ENCODE results near the gene CYP1A1.
"Not testable (repeated sequence)": the region's sequence is repeated elsewhere in the genome, so short reads cannot be mapped to it uniquely, and the experiment has no call there.

CYP1A1 gene, protein sequence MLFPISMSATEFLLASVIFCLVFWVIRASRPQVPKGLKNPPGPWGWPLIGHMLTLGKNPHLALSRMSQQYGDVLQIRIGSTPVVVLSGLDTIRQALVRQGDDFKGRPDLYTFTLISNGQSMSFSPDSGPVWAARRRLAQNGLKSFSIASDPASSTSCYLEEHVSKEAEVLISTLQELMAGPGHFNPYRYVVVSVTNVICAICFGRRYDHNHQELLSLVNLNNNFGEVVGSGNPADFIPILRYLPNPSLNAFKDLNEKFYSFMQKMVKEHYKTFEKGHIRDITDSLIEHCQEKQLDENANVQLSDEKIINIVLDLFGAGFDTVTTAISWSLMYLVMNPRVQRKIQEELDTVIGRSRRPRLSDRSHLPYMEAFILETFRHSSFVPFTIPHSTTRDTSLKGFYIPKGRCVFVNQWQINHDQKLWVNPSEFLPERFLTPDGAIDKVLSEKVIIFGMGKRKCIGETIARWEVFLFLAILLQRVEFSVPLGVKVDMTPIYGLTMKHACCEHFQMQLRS

DNA sequence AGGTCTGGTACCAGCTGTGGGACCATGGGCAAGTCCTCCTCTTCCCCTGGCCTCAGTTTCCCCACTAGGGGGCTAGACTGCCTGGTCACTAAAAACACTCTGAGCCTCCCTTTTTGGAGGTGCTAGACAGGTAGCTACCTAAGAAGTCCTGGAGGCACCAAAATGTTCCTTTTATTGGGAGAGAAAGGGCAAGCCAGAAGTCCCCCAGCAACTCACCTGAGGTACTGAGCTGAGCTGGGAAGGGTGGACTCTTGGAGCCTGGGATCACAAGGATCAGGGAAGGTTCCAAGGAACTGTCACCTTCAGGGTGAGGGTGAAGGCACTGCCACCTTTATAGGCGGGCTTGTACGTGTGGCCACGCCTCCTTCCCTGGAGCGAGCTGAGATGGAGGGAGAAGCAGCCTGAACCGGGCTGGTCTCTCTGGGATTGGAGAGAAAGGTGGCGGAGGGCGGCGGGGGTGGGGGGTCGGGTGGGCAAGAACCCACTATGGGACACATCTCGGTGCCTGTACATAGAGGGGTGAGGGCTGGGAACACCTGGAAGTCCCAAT, at the start of gene CYP1A1:
Gene CYP1A1 (minus strand): TSS at position 304 of the 550 bp plus-strand sequence. CDS start 2,431 bp downstream, outside the sequence.
- DNase-seq: peak; percentile 56

DNA sequence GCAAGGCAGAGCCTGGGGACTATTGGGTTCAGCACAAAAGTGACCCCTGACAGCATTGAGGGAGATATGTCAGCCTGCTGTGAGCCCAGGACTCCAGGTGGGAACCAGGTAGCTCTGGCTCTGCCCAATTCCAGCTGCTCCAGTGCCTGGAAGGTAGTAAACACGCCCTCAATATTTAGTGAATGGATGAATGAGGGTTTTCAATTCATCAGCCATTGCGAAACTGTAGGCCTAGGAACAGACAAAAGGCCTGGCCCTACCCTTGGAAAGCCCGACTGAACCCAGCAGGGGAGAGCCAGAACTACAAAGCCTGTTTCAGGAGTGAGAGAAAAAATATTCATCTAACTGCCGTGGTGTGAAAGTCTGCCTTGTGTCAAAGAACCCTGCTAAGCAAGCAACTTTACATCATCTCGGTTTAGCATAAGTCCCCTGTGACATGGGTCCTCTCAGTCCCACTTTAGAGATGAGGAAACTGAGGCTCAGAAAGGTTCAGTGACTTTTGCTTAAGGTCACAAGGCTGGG, 48.5 kb upstream of the CYP1A1 start:
- no peak for DNase-seq

DNA sequence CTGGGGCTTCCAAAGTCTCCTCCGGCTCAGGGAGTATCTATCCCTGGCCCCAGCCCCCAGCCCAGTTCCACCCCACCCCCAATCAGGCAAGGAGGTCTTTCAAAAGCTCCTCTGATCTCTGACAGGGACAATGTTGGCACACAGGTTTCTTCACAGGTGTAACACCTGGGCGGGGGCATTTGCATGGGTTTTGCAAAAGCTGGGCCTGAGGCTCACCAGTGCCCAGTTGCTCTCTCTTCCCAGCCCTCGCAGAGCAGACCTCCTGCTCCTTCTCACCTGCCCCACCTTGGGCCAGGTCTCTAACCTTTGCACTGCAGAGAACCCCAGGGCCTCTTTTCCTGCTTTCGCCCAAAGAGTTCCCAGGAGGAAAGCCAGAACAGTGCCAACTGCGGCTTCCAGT, 48.0 kb upstream of the CYP1A1 start:
- no peak for DNase-seq

DNA sequence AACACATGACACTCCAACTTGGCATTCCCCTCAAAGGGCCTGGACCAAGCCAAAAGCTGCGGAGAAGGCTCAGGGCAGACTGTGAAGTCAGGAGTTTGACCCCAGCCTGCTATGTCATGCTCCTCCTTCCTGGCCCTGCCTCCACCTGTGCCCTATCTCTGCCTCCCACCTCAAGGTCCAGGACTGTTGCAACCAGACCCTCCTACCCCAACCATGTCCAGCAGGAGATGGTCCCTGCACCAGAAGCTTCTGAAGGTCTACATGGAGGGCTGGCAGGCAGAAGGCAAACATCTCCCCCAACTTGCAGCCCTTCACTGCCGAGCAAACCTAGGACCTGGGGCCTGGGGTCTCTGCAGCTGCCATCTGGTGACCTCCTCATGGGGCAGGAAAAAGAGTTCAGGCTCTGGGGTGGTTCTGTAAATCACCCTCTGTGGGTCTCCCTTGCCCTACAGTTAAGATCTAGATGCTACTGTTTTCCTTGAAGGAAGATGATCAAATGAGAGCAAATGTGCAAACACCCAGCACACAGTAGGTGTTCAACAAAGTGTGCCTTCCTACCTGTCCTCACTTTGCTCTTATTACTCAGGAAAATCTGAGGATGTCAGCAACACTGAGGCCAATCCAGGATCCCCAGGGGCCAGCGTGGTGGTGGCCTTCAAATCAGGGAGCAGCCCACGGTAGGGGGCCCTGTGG, 45.0 kb upstream of the CYP1A1 start:
- no peak for DNase-seq

DNA sequence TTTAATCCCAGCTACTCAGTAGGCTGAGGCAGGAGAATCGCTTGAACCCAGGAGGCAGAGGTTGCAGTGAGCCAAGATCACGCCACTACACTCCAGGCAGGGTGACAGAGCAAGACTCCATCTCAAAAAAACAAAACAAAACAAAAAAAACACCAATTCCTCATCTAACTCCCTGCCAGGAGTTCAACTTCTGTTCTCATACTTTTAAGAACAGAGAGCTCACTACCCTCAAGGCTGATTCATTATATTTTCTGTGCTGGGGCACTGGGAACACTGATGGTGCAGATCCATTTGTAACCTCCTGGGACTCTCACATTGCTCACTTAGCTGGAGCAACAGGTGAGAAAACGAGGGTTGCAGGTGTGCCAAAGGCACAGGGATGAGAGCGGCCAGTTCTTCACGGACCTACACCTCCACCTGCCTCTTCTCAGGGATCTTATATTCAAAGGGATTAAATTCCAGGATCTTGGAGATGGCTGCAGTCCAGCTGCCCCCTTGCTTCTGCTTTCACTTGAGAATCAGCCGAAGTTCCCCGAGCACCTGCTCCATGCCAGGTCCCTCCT, 44.2 kb upstream of the CYP1A1 start:
- DNase-seq: no peak

DNA sequence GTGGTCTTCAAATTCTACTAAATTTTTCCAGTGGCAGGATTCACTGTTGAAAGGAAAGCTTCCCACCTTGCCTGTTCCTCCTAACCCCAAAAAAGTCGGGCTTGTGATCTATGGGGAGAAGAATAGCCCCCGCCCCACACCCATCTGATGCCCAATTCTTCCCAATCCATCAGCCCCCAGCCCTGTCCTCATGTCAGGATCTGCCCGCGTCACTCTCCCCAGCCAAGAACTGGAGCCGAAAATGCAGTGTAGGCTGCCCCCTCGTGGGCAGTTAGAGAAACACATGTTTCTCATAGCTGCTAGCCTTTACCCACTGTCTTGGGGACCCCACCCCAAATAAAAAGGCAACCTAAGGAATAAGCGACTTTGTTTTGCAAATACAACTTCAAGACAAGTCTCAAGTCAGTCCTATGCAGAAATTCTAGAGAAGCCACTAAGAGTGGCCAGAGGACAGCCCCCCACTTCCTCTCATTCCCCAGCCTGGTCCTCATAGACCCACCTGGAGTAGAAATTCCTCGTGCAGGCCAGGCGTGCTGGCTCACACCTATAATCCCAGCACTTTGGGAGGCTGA, 43.5 kb upstream of the CYP1A1 start:
- peak; percentile 65 for DNase-seq

DNA sequence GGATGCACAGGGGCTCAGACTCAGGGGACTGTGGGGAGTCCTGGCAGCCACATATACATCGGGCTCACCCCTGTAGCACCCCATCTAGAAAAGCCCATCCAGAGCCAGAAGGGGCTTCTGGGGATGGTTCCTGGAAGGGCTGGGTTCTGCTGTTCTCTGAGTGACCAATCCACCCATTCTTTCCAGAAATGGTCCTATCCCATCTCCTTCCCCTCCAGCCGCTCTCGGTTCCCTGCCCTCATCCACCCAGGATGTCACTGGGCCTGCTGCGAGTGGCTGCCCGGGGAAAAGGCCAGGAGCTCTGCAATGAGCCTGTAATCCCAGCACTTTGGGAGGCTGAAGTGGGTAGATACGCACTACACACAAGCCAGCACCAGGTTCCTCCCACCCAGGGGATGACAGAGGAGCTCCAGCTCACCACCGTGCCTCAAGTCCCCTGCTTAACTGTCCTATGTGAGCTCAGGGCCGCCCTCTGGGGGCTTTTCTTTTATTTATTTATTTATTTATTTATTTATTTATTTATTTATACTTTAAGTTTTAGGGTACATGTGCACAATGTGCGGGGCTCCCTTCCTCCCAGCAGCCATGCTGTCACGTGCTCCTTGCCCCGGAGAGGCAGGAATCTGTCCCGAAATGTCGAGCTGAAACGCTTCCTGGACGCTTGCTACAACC, 42.9 kb upstream of the CYP1A1 start:
- no peak for DNase-seq

DNA sequence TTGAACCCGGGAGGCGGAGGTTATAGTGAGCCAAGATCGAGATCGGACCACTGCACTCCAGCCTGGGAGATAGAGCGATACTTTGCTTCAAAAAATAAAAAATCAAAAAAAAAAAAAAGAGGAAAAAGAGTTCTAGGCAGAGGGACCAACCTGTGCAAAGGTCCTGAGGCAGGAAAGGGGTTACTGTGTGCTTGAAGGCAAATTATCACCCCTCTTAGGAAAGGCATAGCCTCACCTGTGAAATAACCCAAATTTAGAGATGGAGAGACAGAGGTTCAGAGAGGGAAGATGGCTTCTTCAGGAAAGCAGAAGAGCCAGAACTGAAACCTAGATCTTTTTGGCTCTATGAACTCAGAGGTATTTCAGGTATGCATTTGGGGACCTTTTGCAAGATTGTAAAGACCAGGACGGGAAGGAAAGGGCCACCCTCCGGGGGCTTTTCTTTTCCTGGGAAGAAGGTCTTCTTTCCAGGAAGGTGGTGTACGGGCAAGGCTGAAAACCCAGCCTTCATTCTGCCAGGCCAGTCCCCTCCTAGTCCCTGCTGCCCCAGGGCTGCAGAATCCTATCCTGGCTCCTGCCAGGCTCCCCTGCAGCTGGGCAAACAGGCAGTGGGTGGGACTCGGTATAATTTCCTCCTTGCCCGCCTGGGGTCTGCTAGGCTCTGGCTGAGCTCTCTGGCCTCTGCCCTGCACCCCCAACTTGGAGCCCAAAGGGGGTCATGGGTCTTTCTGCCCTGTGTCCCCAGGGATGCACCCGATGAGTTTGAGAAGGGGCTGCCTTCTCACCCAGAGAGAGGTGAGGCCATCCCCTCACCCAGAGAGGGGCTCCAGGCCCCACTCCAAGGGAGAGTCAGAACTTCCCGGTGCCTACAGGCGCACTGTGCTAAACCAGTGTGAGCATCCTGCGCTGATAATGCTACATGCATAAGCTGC, 42.1 kb upstream of the CYP1A1 start:
- no peak for DNase-seq

DNA sequence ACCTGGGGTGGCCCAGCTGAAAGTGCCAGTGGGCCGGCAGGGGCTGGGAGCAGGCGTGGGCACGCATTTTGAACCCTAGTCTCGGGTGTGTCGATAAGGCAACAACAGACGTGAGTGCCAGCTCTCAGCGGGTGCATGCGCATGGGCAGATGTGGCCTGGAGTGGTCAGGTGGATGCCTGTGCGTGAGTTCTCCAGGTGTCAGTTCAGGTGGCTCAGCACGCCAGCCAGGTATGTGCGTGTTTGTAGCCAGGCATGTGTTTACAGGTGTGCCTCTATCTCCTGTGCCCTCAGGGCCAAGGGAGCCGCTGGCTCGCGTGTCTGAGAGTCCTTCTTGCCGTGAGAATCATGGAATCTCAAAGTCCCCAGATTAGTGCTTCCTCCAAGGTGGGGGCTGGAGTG, 38.1 kb upstream of the CYP1A1 start:
- DNase-seq: no peak

DNA sequence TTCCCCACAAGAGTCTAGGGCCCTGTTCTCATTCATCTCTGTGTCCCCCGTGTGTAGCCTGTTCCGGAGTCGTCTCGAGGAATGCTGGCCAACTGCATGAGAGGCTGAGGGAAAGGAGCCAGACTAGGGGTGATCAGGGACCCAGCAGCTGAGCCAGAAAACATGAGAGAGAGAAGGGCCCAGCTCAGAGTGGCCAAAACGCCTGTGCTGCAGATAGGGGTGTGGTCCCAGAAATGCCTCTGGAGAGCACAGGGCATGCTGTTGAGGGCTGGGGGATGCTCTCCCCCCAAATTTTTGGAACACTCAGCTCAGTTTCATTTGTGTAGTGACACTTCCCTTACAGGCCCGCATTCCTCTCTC, 37.4 kb upstream of the CYP1A1 start:
- no peak for DNase-seq

DNA sequence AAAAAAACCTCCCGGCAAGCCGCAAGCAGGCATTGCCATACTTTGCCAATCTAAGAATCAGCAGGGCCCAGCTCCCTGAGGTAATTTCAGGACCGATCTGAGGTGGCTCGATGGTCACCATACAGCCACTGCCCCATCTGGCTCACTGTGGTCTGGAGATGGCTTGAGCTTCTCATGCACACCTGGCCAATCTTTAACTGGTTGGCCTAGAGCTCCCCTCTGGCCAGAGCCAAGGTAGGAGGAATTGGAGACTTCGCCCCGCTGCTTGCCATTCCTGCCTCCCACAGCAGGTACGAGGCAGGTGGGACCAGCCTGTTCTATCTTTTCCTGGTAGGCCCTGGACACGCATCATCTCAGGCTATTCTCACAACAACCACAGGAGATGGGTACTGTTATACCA, 33.4 kb upstream of the CYP1A1 start:
- DNase-seq: no peak

DNA sequence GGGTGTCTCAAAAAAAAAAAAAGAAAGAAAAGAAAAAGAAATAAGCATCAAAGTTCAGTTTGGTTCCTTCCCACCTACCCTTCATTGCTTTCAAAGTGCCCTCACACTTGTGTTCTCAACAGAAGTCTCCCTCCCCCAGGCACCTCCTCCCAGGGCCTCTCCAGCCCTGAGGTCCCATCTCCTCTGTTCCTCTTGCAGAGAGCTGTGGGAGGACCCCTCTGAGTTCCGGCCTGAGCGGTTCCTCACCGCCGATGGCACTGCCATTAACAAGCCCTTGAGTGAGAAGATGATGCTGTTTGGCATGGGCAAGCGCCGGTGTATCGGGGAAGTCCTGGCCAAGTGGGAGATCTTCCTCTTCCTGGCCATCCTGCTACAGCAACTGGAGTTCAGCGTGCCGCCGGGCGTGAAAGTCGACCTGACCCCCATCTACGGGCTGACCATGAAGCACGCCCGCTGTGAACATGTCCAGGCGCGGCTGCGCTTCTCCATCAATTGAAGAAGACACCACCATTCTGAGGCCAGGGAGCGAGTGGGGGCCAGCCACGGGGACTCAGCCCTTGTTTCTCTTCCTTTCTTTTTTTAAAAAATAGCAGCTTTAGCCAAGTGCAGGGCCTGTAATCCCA, 29.4 kb upstream of the CYP1A1 start:
- DNase-seq: no peak

DNA sequence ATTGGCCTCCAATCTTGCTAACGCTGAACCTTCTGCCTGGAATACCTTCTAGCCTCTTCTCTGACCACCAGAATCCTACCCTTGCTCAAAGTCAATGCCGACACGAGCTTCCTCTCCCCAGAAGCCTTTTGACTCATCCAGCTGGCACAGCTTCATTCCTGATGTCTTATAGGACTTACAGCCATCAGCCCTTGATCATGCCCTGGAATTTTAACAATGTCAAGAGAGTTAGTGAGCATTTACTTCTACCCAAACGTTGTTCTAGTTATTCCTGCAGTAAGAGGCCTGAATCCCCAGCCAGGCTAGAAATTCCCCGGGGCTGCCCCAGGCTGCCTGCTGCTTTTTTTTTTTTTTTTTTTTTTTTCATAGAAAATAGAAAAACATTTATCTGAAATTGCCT, 27.2 kb upstream of the CYP1A1 start:
- DNase-seq: no peak

DNA sequence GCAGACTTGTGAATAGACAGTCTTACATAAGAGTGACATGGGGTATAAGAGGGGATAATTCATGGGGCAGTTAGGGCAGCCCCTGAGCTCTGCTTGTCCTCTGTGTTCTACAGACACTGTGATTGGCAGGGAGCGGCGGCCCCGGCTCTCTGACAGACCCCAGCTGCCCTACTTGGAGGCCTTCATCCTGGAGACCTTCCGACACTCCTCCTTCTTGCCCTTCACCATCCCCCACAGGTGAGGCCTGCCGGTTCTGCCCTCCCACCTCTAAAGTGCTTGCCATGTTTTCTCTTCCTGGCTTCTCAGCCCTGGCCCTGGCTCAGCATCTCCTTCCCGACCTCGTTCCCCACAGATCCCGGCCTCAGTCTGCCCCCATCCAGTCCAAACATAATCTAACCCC, 26.7 kb upstream of the CYP1A1 start:
- DNase-seq: no peak

DNA sequence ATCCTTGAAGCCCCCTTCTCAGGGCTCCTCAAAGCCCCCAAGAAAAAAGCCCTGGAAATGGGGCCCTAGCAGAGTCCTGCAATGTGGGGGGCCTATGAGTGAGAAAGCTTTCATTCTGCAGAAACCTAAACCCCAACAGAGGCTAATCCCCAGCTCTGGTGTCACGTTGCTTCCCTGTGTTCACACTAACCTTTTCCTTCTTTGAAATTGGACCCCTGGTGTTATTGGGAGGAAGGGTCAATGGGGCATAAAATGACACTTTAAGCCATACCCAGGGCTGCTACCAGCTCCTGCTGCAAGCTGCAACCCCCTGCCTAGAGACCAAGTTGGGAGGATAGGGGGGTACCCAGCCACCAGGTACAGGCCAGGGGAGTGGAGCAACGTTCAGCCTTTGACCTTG, 25.4 kb upstream of the CYP1A1 start:
- no peak for DNase-seq

DNA sequence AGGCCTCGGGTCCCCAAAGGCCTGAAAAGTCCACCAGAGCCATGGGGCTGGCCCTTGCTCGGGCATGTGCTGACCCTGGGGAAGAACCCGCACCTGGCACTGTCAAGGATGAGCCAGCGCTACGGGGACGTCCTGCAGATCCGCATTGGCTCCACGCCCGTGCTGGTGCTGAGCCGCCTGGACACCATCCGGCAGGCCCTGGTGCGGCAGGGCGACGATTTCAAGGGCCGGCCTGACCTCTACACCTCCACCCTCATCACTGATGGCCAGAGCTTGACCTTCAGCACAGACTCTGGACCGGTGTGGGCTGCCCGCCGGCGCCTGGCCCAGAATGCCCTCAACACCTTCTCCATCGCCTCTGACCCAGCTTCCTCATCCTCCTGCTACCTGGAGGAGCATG, 24.5 kb upstream of the CYP1A1 start:
- no peak for DNase-seq

DNA sequence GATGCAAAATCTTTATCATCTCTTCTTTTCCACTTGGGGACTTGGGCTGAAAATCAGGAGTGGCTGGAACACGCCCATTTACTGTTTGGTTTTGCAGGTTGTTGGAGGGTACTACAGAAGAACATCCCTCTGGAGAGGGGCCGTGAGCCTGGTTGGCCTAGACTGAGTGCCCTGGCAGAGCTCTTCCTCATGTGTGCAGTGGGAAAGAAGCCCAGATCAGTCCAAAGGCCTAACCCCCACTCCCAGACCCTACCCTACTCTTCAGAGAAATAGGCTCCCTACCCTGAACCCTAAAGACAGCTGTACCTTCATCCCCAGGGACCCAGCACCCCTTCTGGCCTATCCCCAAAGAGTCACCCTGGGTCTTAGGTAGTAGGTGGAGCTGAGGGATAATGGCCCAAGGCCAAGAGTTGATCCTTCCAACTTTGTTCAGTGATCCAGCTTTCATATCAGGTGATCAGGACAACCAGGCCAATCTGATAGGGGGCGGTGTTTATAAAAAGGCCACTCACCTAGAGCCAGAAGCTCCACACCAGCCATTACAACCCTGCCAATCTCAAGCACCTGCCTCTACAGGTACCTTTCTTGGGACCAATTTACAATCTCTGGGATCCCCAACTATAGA, 23.1 kb upstream of the CYP1A1 start, which contains the start of gene CYP1A2:
Gene CYP1A2 (plus strand): TSS at position 524 of the 625 bp plus-strand sequence. CDS start 894 bp downstream, outside the sequence.
- DNase-seq: no peak

DNA sequence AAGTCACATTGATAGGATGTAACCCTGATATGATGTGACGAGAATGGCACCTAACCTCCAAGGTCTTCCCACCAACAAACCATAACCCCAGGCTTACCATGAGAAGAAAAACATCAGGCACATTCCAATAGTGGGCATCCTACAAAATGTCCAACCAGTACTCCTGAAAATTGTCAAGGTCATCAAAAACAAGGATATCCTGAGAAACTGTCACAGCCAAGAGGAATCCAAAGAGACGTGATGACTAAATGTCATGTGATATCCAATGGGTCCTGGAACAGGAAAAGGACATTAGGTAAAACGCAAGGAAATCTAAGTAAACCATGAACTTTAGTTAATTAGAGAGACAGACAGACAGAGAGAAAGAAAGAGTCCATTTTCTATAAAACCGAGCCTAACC, 21.1 kb upstream of the CYP1A1 start:
- no peak for DNase-seq

DNA sequence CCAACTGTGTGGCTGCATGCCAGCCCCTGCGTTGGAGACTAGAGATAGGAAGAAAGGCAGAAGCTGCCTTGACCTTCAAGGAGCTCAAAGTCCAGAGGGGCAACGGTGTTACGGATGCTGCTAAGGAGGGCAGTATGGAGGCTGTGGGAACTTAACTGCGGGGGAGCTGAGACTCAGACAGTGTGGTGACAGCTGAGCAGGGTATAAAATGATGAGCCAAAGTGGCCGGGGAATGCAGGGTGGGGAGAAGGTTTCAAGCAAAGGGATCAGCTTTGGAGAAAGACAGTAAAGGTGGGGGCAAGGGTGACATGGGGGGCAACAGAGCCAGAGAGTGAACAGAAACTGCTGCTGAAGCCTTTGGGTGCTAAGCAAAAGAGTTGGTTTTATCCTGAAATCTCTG, 17.1 kb upstream of the CYP1A1 start:
- DNase-seq: no peak

DNA sequence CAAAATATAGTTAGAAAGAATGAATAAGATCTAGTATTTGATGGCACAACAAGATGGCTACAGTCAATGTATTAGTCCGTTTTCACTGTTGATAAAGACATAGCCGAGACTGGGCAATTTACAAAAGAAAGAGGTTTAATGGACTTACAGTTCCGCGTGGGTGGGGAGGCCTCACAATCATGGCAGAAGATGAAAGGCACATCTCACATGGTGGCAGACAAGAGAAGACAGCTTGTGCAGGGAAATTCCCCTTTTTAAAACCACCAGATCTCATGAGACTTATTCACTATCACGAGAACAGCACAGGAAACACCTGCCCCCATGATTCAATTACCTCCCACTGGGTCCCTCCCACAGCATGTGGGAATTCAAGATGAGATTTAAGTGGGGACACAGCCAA, 12.9 kb upstream of the CYP1A1 start:
- not testable (repeated sequence) for DNase-seq
